IPS DF 6.9 (cell line): ENCODE data around the gene PCYT1A.
A peak's percentile ranks its signal among the peaks of the same experiment; 100 is the strongest.

Experiments
- DNase-seq: peaks from one replicate; pipeline ENCODE4 v3.0.0-alpha.2; 2013; ENCODE audit warnings: low read depth, low spot score
- H3K27ac ChIP-seq: one replicate; pipeline ENCODE4 v1.5.1; 2013; ENCODE audit warnings: low read length, control low read depth
- H3K27me3 ChIP-seq: 2 replicates; pipeline ENCODE4 v1.6.1; 2013; ENCODE audit warnings: mild to moderate bottlenecking, low read length; ENCODE audit not compliant: control insufficient read depth, insufficient read depth
- H3K36me3 ChIP-seq: 2 replicates; pipeline ENCODE4 v1.6.1; 2013; ENCODE audit warnings: low read length; ENCODE audit not compliant: control insufficient read depth, insufficient read depth
- H3K4me1 ChIP-seq: 2 replicates; pipeline ENCODE4 v1.6.1; 2013; ENCODE audit warnings: low read length; ENCODE audit not compliant: control insufficient read depth, insufficient read depth
- H3K4me3 ChIP-seq: 2 replicates; pipeline ENCODE4 v1.5.1; 2013; ENCODE audit warnings: mild to moderate bottlenecking, low read length
- H3K9me3 ChIP-seq: 2 replicates; pipeline ENCODE4 v1.6.1; 2013; ENCODE audit warnings: low read length, inconsistent platforms; ENCODE audit not compliant: control insufficient read depth, insufficient read depth
- WGBS: extraction: QIAGEN DNeasy Blood & Tissue Kit; methylation state at CpG from one replicate; pipeline ENCODE4 v1.1.7; 2013; ENCODE audit warnings: mixed read lengths, missing lambda C conversion rate; ENCODE audit not compliant: insufficient read length, insufficient coverage; 5-methylcytosine and 5-hydroxymethylcytosine counted together

PCYT1A gene

GRCh38 chr3:196287440-196288140, at the start of gene PCYT1A:
TSS of gene PCYT1A (minus strand) at chr3:196287726. CDS start at chr3:196270531, 17,195 bp downstream.
- Histone ChIP-seq H3K4me3 (peak within 1 kb of the TSS; percentile 87), H3K27ac (no peak within 1 kb of the TSS), H3K9me3 (no peaks in the 10 kb centered on the region), H3K36me3 (no peaks in the 10 kb centered on the region), H3K27me3 (no peaks in the 10 kb centered on the region), H3K4me1 (peaks cover 1% of the 10 kb centered on the region; the same call in 1 of the 2 replicates)
- DNase-seq = peak; percentile 92
- no CpG with 5 or more reads among the region's 55 CpGs for WGBS

- Histone ChIP-seq H3K4me1 (no peaks in the 10 kb centered on the region; the same call in 1 of the 2 replicates), H3K9me3 (no peaks in the 10 kb centered on the region), H3K4me3 (no peak overlapping the region), H3K27ac (no peak overlapping the region), H3K27me3 (no peaks in the 10 kb centered on the region), H3K36me3 (no peaks in the 10 kb centered on the region)
- no peak for DNase-seq
- WGBS = no CpG with 5 or more reads among the region's 17 CpGs
Measured at GRCh38 chr3:196336319-196337145, 49.0 kb upstream of the PCYT1A start.

- WGBS = no CpG with 5 or more reads among the region's 12 CpGs
- no peaks in the 10 kb centered on the region; the same call in 1 of the 2 replicates for H3K4me1 ChIP-seq
- H3K4me3 ChIP-seq = no peak overlapping the region
- no peaks in the 10 kb centered on the region for H3K27me3 ChIP-seq
- no peaks in the 10 kb centered on the region for H3K36me3 ChIP-seq
- DNase-seq = no peak
- no peak overlapping the region for H3K27ac ChIP-seq
- no peaks in the 10 kb centered on the region for H3K9me3 ChIP-seq
Measured at GRCh38 chr3:196335503-196335948, 48.0 kb upstream of the PCYT1A start.

GRCh38 chr3:196334982-196335381, 47.5 kb upstream of the PCYT1A start:
- no peak overlapping the region for H3K4me3 ChIP-seq
- no peaks in the 10 kb centered on the region for H3K27me3 ChIP-seq
- no peak overlapping the region for H3K27ac ChIP-seq
- no peak for DNase-seq
- H3K36me3 ChIP-seq = no peaks in the 10 kb centered on the region
- WGBS = no CpG with 5 or more reads among the region's 1 CpG
- H3K4me1 ChIP-seq = no peaks in the 10 kb centered on the region; the same call in 1 of the 2 replicates
- H3K9me3 ChIP-seq = no peaks in the 10 kb centered on the region

DNA sequence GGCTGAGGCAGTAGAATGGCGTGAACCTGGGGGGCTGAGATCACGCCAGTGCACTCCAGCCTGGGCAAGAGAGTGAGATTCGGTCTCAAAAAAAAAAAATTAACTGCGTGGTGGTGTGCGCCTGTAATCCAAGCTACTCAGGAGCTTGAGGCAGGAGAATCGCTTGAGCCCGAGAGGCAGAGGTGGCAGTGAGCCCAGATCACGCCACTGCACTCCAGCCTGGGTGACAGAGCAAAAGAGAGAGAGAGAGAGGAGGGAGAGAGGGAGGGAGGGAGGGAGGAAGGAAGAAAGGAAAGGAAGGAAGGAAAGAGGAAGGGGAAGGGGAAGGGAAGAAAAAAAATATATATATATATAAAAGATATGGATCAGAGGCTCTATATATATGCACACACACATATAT, 44.6 kb upstream of the PCYT1A start:
- no CpG with 5 or more reads among the region's 8 CpGs for WGBS
- Histone ChIP-seq H3K27me3 (no peaks in the 10 kb centered on the region), H3K27ac (no peak overlapping the region), H3K36me3 (no peaks in the 10 kb centered on the region), H3K9me3 (no peaks in the 10 kb centered on the region), H3K4me3 (no peak overlapping the region), H3K4me1 (0 out of 2 replicates have a peak, but pooled peaks cover 2% of the 10 kb centered on the region)
- DNase-seq = no peak

GRCh38 chr3:196327405-196327804, 39.9 kb upstream of the PCYT1A start:
- H3K27ac ChIP-seq = no peak overlapping the region
- no peaks in the 10 kb centered on the region for H3K36me3 ChIP-seq
- no peak for DNase-seq
- no peaks in the 10 kb centered on the region for H3K9me3 ChIP-seq
- no CpG with 5 or more reads among the region's 6 CpGs for WGBS
- no peaks in the 10 kb centered on the region for H3K27me3 ChIP-seq
- no peak overlapping the region for H3K4me3 ChIP-seq
- 0 out of 2 replicates have a peak, but pooled peaks cover 2% of the 10 kb centered on the region for H3K4me1 ChIP-seq

- Histone ChIP-seq H3K4me1 (0 out of 2 replicates have a peak, but pooled peaks cover 2% of the 10 kb centered on the region), H3K4me3 (no peak overlapping the region), H3K9me3 (no peaks in the 10 kb centered on the region), H3K27me3 (no peaks in the 10 kb centered on the region), H3K27ac (no peak overlapping the region), H3K36me3 (no peaks in the 10 kb centered on the region)
- WGBS = no CpG with 5 or more reads among the region's 9 CpGs
- DNase-seq = no peak
Measured at GRCh38 chr3:196326936-196327335, 39.4 kb upstream of the PCYT1A start.

DNA sequence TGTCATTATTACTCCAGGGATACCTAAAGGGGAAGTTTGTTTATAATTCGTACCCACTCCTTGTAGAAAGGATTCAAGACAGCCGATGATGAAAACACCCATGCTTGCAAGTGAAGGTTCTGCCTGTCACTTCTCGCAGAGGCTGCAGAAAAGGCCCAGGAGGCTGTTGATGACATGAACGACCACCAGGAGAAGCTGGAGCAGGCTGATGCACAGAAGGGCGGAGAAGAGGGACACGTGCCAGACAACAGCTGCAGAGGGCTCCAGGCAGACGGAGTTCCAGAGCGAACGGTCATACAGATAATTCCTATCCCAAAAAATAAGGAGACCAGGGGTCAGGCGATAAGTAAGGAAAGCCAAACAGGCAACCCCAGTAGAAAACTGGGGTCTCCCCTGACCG, 36.2 kb upstream of the PCYT1A start:
- no CpG with 5 or more reads among the region's 11 CpGs for WGBS
- DNase-seq = no peak
- Histone ChIP-seq H3K27me3 (no peaks in the 10 kb centered on the region), H3K4me3 (no peak overlapping the region), H3K27ac (no peak overlapping the region), H3K9me3 (no peaks in the 10 kb centered on the region), H3K4me1 (0 out of 2 replicates have a peak, but pooled peaks cover 2% of the 10 kb centered on the region), H3K36me3 (no peaks in the 10 kb centered on the region)

- Histone ChIP-seq H3K27me3 (no peaks in the 10 kb centered on the region), H3K4me1 (0 out of 2 replicates have a peak, but pooled peaks cover 2% of the 10 kb centered on the region), H3K9me3 (no peaks in the 10 kb centered on the region), H3K4me3 (no peak overlapping the region), H3K36me3 (no peaks in the 10 kb centered on the region), H3K27ac (no peak overlapping the region)
- WGBS = no CpG with 5 or more reads among the region's 4 CpGs
- DNase-seq = no peak
Measured at GRCh38 chr3:196323016-196323415, 35.5 kb upstream of the PCYT1A start.

- Histone ChIP-seq H3K27me3 (no peaks in the 10 kb centered on the region), H3K4me1 (no peaks in the 10 kb centered on the region), H3K27ac (no peak overlapping the region), H3K36me3 (no peaks in the 10 kb centered on the region), H3K9me3 (no peaks in the 10 kb centered on the region), H3K4me3 (no peak overlapping the region)
- no CpG with 5 or more reads among the region's 11 CpGs for WGBS
- DNase-seq = no peak
Measured at GRCh38 chr3:196321162-196321561, 33.6 kb upstream of the PCYT1A start.
